ENCODE measurements around the gene FAM114A2. TPM values are rescaled to one million over a fixed set of nuclear protein-coding genes. Genes with fewer than 3 reads are reported as not detected.

FAM114A2 gene
- total and polyA plus RNA-seq, 7 donors = 4.9 to 41.0 (median 14.3) TPM

- Histone ChIP-seq H3K27me3 (no peaks in the 10 kb centered on the region), H3K4me3 (no peak overlapping the region), H3K36me3 (no peaks in the 10 kb centered on the region), H3K27ac (no peak overlapping the region), H3K9me3 (no peaks in the 10 kb centered on the region), H3K4me1 (peaks cover 0 to 3% (median 0%) of the 10 kb centered on the region in 4 donors)
- DNase-seq = no peak
- TF ChIP-seq POLR2AphosphoS5 (IDR thresholded peaks at IDR 0.05) (no peak), POLR2A (IDR thresholded peaks at IDR 0.05) (no peak), CTCF (IDR thresholded peaks at IDR 0.05) (no peak), EP300 (IDR thresholded peaks at IDR 0.05) (no peak)
- intact Hi-C loops (cut with DNase I) = no loop called here
- 89% methylated on average over 2 of the region's 2 CpGs for WGBS, 2 donors
Observed at GRCh38 chr5:154081246-154081645, 42.5 kb upstream of the FAM114A2 start.

- TF ChIP-seq CTCF (IDR thresholded peaks at IDR 0.05) (no peak), POLR2AphosphoS5 (IDR thresholded peaks at IDR 0.05) (no peak), EP300 (IDR thresholded peaks at IDR 0.05) (no peak), POLR2A (IDR thresholded peaks at IDR 0.05) (no peak)
- Histone ChIP-seq H3K27ac (no peak overlapping the region), H3K4me1 (peaks cover 0 to 3% (median 0%) of the 10 kb centered on the region in 4 donors), H3K4me3 (no peak overlapping the region), H3K27me3 (no peaks in the 10 kb centered on the region), H3K9me3 (no peaks in the 10 kb centered on the region), H3K36me3 (no peaks in the 10 kb centered on the region)
- no peak for DNase-seq
- WGBS, 2 donors = 53 to 59% methylated on average over 1 of the region's 1 CpG
- intact Hi-C loops (cut with DNase I) = loop anchor here (10.0 kb wide), 1 partner anchor 537 kb away; no protein-coding TSS in a partner anchor
Observed at GRCh38 chr5:154078272-154078671, 39.6 kb upstream of the FAM114A2 start.

- Histone ChIP-seq H3K27me3 (no peaks in the 10 kb centered on the region), H3K27ac (no peak overlapping the region), H3K9me3 (no peaks in the 10 kb centered on the region), H3K36me3 (no peaks in the 10 kb centered on the region), H3K4me1 (peaks cover 0 to 4% (median 0%) of the 10 kb centered on the region in 4 donors), H3K4me3 (no peak overlapping the region)
- no peak for DNase-seq
- 34 to 61% methylated on average over 1 of the region's 1 CpG for WGBS, 2 donors
- intact Hi-C loops (cut with DNase I) = loop anchor here (10.0 kb wide), 1 partner anchor 537 kb away; no protein-coding TSS in a partner anchor
- no peak for TF ChIP-seq POLR2A (IDR thresholded peaks at IDR 0.05)
- no peak for TF ChIP-seq POLR2AphosphoS5 (IDR thresholded peaks at IDR 0.05)
- TF ChIP-seq EP300 (IDR thresholded peaks at IDR 0.05) = no peak
- TF ChIP-seq CTCF (IDR thresholded peaks at IDR 0.05) = no peak
Observed at GRCh38 chr5:154077696-154078095, 39.0 kb upstream of the FAM114A2 start.

- DNase-seq = no peak
- TF ChIP-seq POLR2A (IDR thresholded peaks at IDR 0.05) (no peak), CTCF (IDR thresholded peaks at IDR 0.05) (no peak), POLR2AphosphoS5 (IDR thresholded peaks at IDR 0.05) (no peak), EP300 (IDR thresholded peaks at IDR 0.05) (no peak)
- intact Hi-C loops (cut with DNase I) = loop anchor here (10.0 kb wide), 1 partner anchor 538 kb away; no protein-coding TSS in a partner anchor
- no peak overlapping the region for H3K27ac ChIP-seq
- no peaks in the 10 kb centered on the region for H3K27me3 ChIP-seq
- peaks cover 0 to 12% (median 3%) of the 10 kb centered on the region in 4 donors for H3K4me1 ChIP-seq
- H3K9me3 ChIP-seq = no peaks in the 10 kb centered on the region
- no peaks in the 10 kb centered on the region for H3K36me3 ChIP-seq
- 64 to 90% methylated on average over 5 of the region's 5 CpGs for WGBS, 2 donors
- no peak overlapping the region for H3K4me3 ChIP-seq
Observed at GRCh38 chr5:154076240-154076922, 37.7 kb upstream of the FAM114A2 start.

Data from sigmoid colon (tissue), 7 donors.